Upper lobe of left lung (tissue), 6 donors: Measurements from ENCODE around the gene CRX. TPM values are rescaled to one million over a fixed set of nuclear protein-coding genes. Genes with fewer than 3 reads are reported as not detected.

ENCODE experiments used
- ATAC-seq, 2 donors: fragments of 200-7000 bp; cut with Tn5 transposase; one replicate each; pipeline ENCODE4 v1.9.1; 2022; ENCODE audit warnings: mild to moderate bottlenecking in 2 of 2, moderate library complexity in 2 of 2; ENCODE audit not compliant: low FRiP score in 2 of 2
- DNase-seq, 2 donors: peaks; one replicate each; pipeline ENCODE4 v3.0.0-alpha.2; 2019 to 2020
- H3K27ac ChIP-seq, 4 donors: fragments of 200-600 bp; sonication (generic); one replicate each; pipeline ENCODE4 v1.5.1; 2016 to 2019
- H3K27me3 ChIP-seq, 4 donors: fragments of 200-600 bp; sonication (generic); one replicate each; pipeline ENCODE4 v1.5.1; 2017 to 2019
- H3K36me3 ChIP-seq, 4 donors: fragments of 200-600 bp; sonication (generic); one replicate each; pipeline ENCODE4 v1.5.1; 2016 to 2019
- H3K4me1 ChIP-seq, 4 donors: fragments of 200-600 bp; sonication (generic); one replicate each; pipeline ENCODE4 v1.5.1; 2018 to 2019
- H3K4me3 ChIP-seq, 4 donors: fragments of 200-600 bp; sonication (generic); one replicate each; pipeline ENCODE4 v1.5.1; 2017 to 2019; ENCODE audit warnings: mild to moderate bottlenecking in 2 of 4, moderate library complexity in 1 of 4
- H3K9me3 ChIP-seq, 4 donors: fragments of 200-600 bp; sonication (generic); one replicate each; pipeline ENCODE4 v1.5.1; 2018 to 2019
- CTCF ChIP-seq, 6 experiments: fragments of 450-650 bp in 4 of 6; fragments of 200-600 bp in 2 of 6; sonication (generic) in 2 of 6; IDR thresholded peaks; one replicate each; pipeline ENCODE4 v1.5.1; 2016 to 2019; ENCODE audit warnings: antibody characterized with exemption in 6 of 6
- EP300 ChIP-seq, 4 donors: sonication (generic); formaldehyde crosslinking; IDR thresholded peaks; one replicate each; pipeline ENCODE4 v1.5.1; 2017; ENCODE audit warnings: antibody characterized with exemption in 4 of 4, control low read depth in 2 of 4
- POLR2A ChIP-seq, 4 donors: fragments of 450-650 bp; IDR thresholded peaks; one replicate each; pipeline ENCODE4 v1.5.1; 2016 to 2017; ENCODE audit warnings: antibody characterized with exemption in 4 of 4, mild to moderate bottlenecking in 2 of 4
- POLR2AphosphoS5 ChIP-seq, 2 donors: sonication (generic); formaldehyde crosslinking; IDR thresholded peaks; one replicate each; pipeline ENCODE4 v1.5.1; 2017; ENCODE audit warnings: antibody characterized with exemption in 2 of 2
- WGBS, 2 donors: methylation state at CpG; one replicate each; pipeline ENCODE4 v1.1.5; 2017 to 2018; 5-methylcytosine and 5-hydroxymethylcytosine counted together
- total RNA-seq, 6 donors: library from RNA; depleted of rRNA in 4 of 6; stranded (reverse); fragments of >200 nt in 4 of 6; gene quantifications; one replicate each; pipeline versions ENCODE4 v1.1.0 to v1.2.1, GENCODE V29; 2016 to 2021
- donor health status: DM: no; HTN: no; CAD: no; lungs with moderate emphysema.
- donor health status: DM: no; HTN: yes; CAD: no; lungs with severe emphysema.

The CRX gene
- total RNA-seq, 6 donors from 2014 or later = not detected

- Histone ChIP-seq H3K4me1 (no peaks in the 10 kb centered on the region), H3K9me3 (no peaks in the 10 kb centered on the region), H3K27ac (no peak overlapping the region), H3K36me3 (no peaks in the 10 kb centered on the region), H3K4me3 (no peak overlapping the region), H3K27me3 (peaks cover 0 to 5% (median 0%) of the 10 kb centered on the region in 4 donors)
- ATAC-seq (no peak), DNase-seq (peak in 1 of 2 donors; percentile 65)
- TF ChIP-seq POLR2AphosphoS5 (IDR thresholded peaks at IDR 0.05) (no peak), POLR2A (IDR thresholded peaks at IDR 0.05) (no peak), EP300 (IDR thresholded peaks at IDR 0.05) (no peak), CTCF (IDR thresholded peaks at IDR 0.05) (no peak)
- WGBS, 2 donors = 82 to 88% methylated on average over 1 to 8 of the region's 8 CpGs
Measured at GRCh38 chr19:47836038-47836437, 14.3 kb downstream of the CRX start.

- TF ChIP-seq POLR2AphosphoS5 (IDR thresholded peaks at IDR 0.05) = no peak
- no peak for TF ChIP-seq CTCF (IDR thresholded peaks at IDR 0.05)
- no peak for TF ChIP-seq POLR2A (IDR thresholded peaks at IDR 0.05)
- TF ChIP-seq EP300 (IDR thresholded peaks at IDR 0.05) = no peak
- no peak for DNase-seq
- Histone ChIP-seq H3K9me3 (no peaks in the 10 kb centered on the region), H3K4me3 (no peak overlapping the region), H3K27ac (no peak overlapping the region), H3K4me1 (no peaks in the 10 kb centered on the region), H3K27me3 (peaks cover 0 to 5% (median 0%) of the 10 kb centered on the region in 4 donors), H3K36me3 (no peaks in the 10 kb centered on the region)
- no peak for ATAC-seq
- WGBS, 2 donors = 50 to 74% methylated on average over 13 to 16 of the region's 16 CpGs
Measured at GRCh38 chr19:47839411-47839810, 17.7 kb downstream of the CRX start.

- no peak for ATAC-seq
- Histone ChIP-seq H3K4me1 (no peaks in the 10 kb centered on the region), H3K4me3 (no peak overlapping the region), H3K27me3 (peaks cover 0 to 5% (median 0%) of the 10 kb centered on the region in 4 donors), H3K27ac (no peak overlapping the region), H3K9me3 (no peaks in the 10 kb centered on the region), H3K36me3 (no peaks in the 10 kb centered on the region)
- 33% methylated on average over 7 to 10 of the region's 10 CpGs for WGBS, 2 donors
- no peak for DNase-seq
- TF ChIP-seq CTCF (IDR thresholded peaks at IDR 0.05) = no peak
- no peak for TF ChIP-seq POLR2AphosphoS5 (IDR thresholded peaks at IDR 0.05)
- no peak for TF ChIP-seq POLR2A (IDR thresholded peaks at IDR 0.05)
- no peak for TF ChIP-seq EP300 (IDR thresholded peaks at IDR 0.05)
Measured at GRCh38 chr19:47839913-47840312, 18.2 kb downstream of the CRX start.

GRCh38 chr19:47842941-47843340 is 21.2 kb downstream of the CRX start:
- 30 to 66% methylated on average over 5 of the region's 5 CpGs for WGBS, 2 donors
- H3K36me3 ChIP-seq = no peaks in the 10 kb centered on the region
- peaks cover 0 to 5% (median 0%) of the 10 kb centered on the region in 4 donors for H3K27me3 ChIP-seq
- no peaks in the 10 kb centered on the region for H3K9me3 ChIP-seq
- TF ChIP-seq POLR2AphosphoS5 (IDR thresholded peaks at IDR 0.05) (no peak), CTCF (IDR thresholded peaks at IDR 0.05) (no peak), EP300 (IDR thresholded peaks at IDR 0.05) (no peak), POLR2A (IDR thresholded peaks at IDR 0.05) (no peak)
- no peak overlapping the region for H3K27ac ChIP-seq
- no peak for ATAC-seq
- H3K4me1 ChIP-seq = no peaks in the 10 kb centered on the region
- no peak for DNase-seq
- no peak overlapping the region for H3K4me3 ChIP-seq

GRCh38 chr19:47848425-47848822 is 26.7 kb downstream of the CRX start:
- no peak for ATAC-seq
- Histone ChIP-seq H3K4me3 (no peak overlapping the region), H3K27me3 (peaks cover 0 to 19% (median 4%) of the 10 kb centered on the region in 4 donors), H3K27ac (no peak overlapping the region), H3K36me3 (no peaks in the 10 kb centered on the region), H3K4me1 (no peaks in the 10 kb centered on the region), H3K9me3 (no peaks in the 10 kb centered on the region)
- no peak for TF ChIP-seq CTCF (IDR thresholded peaks at IDR 0.05)
- TF ChIP-seq EP300 (IDR thresholded peaks at IDR 0.05) = no peak
- no peak for TF ChIP-seq POLR2AphosphoS5 (IDR thresholded peaks at IDR 0.05)
- TF ChIP-seq POLR2A (IDR thresholded peaks at IDR 0.05) = no peak
- no peak for DNase-seq
- WGBS, 2 donors = 58 to 61% methylated on average over 10 of the region's 10 CpGs
